Esophagus (tissue), 2 donors: ENCODE results near the gene SLC25A41. TPM values are rescaled to one million over a fixed set of nuclear protein-coding genes. Genes with fewer than 3 reads are reported as not detected.
"Not testable (repeated sequence)": the region's sequence is repeated elsewhere in the genome, so short reads cannot be mapped to it uniquely, and the experiment has no call there.

Source experiments
- H3K27ac ChIP-seq, 2 donors: one replicate each; pipeline ENCODE4 v1.5.1; 2013; ENCODE audit warnings: low read depth in 2 of 2, mild to moderate bottlenecking in 2 of 2, inconsistent platforms in 1 of 2, low read length in 1 of 2, moderate library complexity in 1 of 2
- H3K27me3 ChIP-seq, 2 donors: one replicate each; pipeline ENCODE4 v1.6.1; 2013; ENCODE audit warnings: low read length in 2 of 2, control low read depth in 1 of 2, mild to moderate bottlenecking in 1 of 2; ENCODE audit not compliant: insufficient read depth in 2 of 2, control insufficient read depth in 1 of 2
- H3K36me3 ChIP-seq, 2 donors: one replicate each; pipeline ENCODE4 v1.6.1; 2013; ENCODE audit warnings: low read length in 1 of 2; ENCODE audit not compliant: control insufficient read depth in 2 of 2, insufficient read depth in 2 of 2
- H3K4me1 ChIP-seq, 2 donors: one replicate each; pipeline ENCODE4 v1.6.1; 2013; ENCODE audit warnings: low read length in 1 of 2; ENCODE audit not compliant: control insufficient read depth in 2 of 2, insufficient read depth in 2 of 2
- H3K4me3 ChIP-seq, 2 donors: one replicate each; pipeline ENCODE4 v1.5.1; 2013; ENCODE audit warnings: low read length in 2 of 2, mild to moderate bottlenecking in 2 of 2, low read depth in 1 of 2, moderate library complexity in 1 of 2
- H3K9me3 ChIP-seq, 2 donors: one replicate each; pipeline ENCODE4 v1.6.1; 2013; ENCODE audit warnings: mild to moderate bottlenecking in 2 of 2, low read depth in 1 of 2, low read length in 1 of 2, moderate library complexity in 1 of 2; ENCODE audit not compliant: control insufficient read depth in 2 of 2, insufficient read depth in 1 of 2
- WGBS, 2 donors: extraction: QIAGEN DNeasy Blood & Tissue Kit; methylation state at CpG; one replicate each; pipeline ENCODE4 v1.1.7; 2013; 5-methylcytosine and 5-hydroxymethylcytosine counted together
- polyA plus RNA-seq, 2 donors: library from polyadenylated mRNA; stranded (reverse); fragments of 200-250 nt; gene quantifications; one replicate each; pipeline ENCODE4 v1.2.3, GENCODE V29; 2013
- donor health status: healthy with polysubstance abuse.
- donor health status: Bipolar disorder and iron deficiency.

The SLC25A41 gene
- polyA plus RNA-seq, 2 donors, result 0.36 to 1.4 TPM

DNA sequence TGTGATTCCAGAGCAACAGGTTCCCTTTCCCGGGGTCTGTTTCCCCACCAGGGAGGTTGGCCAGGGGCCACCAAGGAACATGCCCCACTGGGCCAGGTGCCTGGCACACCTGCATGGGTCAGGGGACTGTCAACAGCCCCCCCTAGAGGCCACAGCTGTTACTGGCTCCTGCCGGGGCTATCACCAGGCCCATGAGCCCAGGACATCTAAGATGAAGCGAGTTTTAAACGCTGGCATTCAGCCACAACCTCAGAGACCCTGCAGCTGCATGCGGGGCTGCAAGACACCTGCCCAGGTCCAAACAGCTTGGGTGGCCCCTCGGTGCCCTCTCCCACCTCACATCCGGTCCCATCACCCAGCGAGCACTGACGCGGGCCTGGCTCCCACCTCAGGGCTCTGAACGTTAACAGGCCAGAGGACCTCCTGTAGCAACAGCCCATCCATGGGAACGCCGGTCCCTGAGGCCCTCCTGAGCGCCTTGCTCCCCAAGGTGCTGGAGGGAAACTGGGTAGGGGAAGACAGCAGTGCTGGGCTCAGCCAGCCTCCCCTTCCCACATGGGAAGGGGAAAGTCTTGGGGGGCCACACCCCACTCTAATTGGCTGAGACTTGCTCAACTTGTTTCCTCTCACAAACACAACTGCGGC lies 21.0 kb downstream of the SLC25A41 start:
- peak overlapping the region in 1 of 2 donors; percentile 5 for H3K4me3 ChIP-seq
- 50 to 53% methylated on average over 15 of the region's 15 CpGs for WGBS, 2 donors
- H3K36me3 ChIP-seq, result peaks cover 18 to 32% of the 10 kb centered on the region in 2 donors
- peaks cover 0 to 2% of the 10 kb centered on the region in 2 donors for H3K4me1 ChIP-seq
- no peak overlapping the region for H3K27ac ChIP-seq
- no peaks in the 10 kb centered on the region for H3K27me3 ChIP-seq
- H3K9me3 ChIP-seq, result no peaks in the 10 kb centered on the region

DNA sequence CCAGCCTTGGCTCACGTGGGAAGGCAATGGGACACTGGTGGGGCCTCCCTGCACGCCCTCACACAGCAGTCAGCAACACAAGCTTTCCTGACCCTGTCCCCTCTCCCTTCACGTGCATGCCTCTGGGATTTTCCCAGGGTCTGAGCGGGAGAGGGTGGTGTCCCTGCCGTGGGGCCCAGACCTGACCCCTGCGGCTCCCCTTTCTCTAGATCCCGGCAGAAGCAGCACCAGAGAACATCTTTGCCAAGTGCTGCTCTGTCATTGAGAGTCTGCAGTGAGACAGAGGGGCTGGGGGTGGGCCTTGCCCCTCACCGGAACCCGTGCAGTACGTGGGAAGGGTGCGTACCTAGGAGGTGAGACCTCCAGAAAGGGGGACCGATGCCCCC lies 21.5 kb downstream of the SLC25A41 start:
- 62 to 71% methylated on average over 12 of the region's 12 CpGs for WGBS, 2 donors

DNA sequence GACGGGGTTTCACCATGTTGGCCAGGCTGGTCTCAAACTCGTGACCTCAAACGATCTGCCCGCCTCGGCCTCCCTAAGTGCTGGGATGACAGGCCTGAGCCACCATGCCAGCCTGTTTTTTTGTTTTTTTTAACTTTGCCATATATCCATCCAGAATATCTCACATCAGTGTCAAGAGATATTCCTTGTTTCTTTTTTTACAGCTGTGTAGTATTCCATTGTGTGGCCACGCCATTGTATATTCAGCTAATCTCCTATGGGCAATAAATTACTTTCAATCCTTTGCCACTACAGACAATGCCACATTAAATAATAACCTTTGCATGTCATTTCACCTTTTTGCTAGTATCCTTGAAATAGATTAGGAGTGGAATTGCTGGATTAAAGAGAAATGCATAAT lies 24.2 kb downstream of the SLC25A41 start:
- WGBS, 2 donors, result 88 to 89% methylated on average over 6 of the region's 6 CpGs
- Histone ChIP-seq H3K36me3 (peaks cover 0 to 3% of the 10 kb centered on the region in 2 donors), H3K27me3 (no peaks in the 10 kb centered on the region), H3K27ac (no peak overlapping the region), H3K4me1 (peaks cover 0 to 2% of the 10 kb centered on the region in 2 donors), H3K9me3 (no peaks in the 10 kb centered on the region), H3K4me3 (no peak overlapping the region)

More for the DNA sequence above, 21.5 kb downstream of the SLC25A41 start:
- H3K36me3 ChIP-seq, result peaks cover 18 to 27% of the 10 kb centered on the region in 2 donors
- no peaks in the 10 kb centered on the region for H3K27me3 ChIP-seq
- no peaks in the 10 kb centered on the region for H3K9me3 ChIP-seq
- H3K4me1 ChIP-seq, result peaks cover 0 to 2% of the 10 kb centered on the region in 2 donors
- H3K27ac ChIP-seq, result no peak overlapping the region
- no peak overlapping the region for H3K4me3 ChIP-seq

DNA sequence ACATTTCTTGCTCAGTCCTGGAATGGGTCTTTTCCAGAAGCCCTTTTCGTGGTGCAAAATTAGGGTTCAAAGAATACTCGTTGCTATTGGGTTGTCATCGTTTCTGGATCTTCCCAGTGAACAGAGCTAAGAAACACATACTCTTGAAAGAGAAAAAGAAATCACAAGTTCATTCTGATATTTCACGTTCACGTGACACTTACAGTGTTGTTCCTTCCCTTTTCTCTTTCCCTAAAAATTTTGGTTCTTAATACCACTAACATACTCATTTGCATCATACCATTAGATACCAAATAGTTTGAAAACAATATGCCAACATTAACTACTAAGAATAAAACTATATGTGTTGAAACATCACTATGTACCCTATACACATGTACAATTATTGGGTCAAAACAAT lies 27.2 kb downstream of the SLC25A41 start:
- Histone ChIP-seq H3K27ac (no peak overlapping the region), H3K36me3 (no peaks in the 10 kb centered on the region), H3K4me3 (no peak overlapping the region), H3K9me3 (no peaks in the 10 kb centered on the region), H3K4me1 (no peaks in the 10 kb centered on the region), H3K27me3 (no peaks in the 10 kb centered on the region)
- 80 to 81% methylated on average over 5 of the region's 5 CpGs for WGBS, 2 donors

DNA sequence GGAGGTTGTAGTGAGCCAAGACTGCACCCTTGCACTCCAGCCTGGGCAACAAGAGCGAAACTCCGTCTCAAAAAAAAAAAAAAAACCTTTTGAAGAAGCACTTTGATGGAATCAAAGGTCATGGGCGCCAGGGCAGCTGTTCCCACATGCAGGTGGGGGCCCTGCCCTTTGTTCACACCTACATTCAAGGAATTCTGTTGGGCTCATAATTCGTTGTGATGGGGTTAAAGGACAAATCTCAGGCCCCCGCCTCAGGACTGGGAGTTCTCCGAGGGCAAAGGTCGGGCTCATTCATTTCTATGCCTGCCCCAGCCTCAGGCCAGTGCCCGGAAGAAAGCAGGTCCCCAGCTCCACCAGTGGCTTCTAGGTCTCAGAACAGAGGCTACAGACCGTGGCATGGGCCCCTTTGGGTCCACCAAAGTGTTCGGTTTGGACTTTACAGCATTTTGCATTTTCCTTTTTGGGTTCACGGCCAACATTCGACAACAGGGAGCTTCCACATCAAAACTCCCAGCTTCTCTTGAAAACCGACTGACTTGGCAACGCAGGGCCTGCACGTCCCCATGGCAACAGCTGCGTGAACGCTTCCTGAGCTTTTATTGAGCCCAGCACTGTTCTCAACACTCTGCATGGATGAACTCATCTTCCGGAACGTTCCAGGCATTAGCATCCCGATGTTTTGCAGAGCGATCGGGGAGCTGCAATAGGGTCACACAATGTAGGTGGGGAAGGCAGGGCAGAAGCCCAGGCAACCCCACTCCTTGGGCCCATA lies 30.5 kb downstream of the SLC25A41 start:
- no peaks in the 10 kb centered on the region for H3K27me3 ChIP-seq
- 48 to 57% methylated on average over 22 of the region's 22 CpGs for WGBS, 2 donors
- H3K27ac ChIP-seq, result no peak overlapping the region
- no peak overlapping the region for H3K4me3 ChIP-seq
- no peaks in the 10 kb centered on the region for H3K4me1 ChIP-seq
- no peaks in the 10 kb centered on the region for H3K9me3 ChIP-seq
- no peaks in the 10 kb centered on the region for H3K36me3 ChIP-seq

DNA sequence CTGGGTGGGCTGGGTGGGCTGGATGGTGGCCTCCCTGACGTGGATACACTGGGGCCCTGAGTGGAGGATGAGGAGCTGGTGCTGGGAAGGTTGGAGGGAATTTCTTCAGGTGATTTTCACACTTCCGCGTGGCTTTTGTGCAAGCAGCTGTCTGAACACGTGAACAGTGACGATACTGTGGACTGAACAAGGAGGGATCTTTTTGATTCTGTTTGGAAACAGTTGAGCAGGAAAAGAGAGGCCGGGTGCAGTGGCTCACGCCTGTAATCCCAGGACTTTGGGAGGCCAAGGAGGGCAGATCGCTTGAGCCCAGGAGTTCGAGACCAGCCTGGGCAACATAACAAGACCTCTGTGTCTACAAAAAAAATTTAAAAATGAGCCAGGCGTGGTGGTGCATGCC lies 31.5 kb downstream of the SLC25A41 start:
- Histone ChIP-seq H3K27me3 (no peaks in the 10 kb centered on the region), H3K36me3 (no peaks in the 10 kb centered on the region), H3K4me1 (no peaks in the 10 kb centered on the region), H3K4me3 (no peak overlapping the region), H3K9me3 (no peaks in the 10 kb centered on the region), H3K27ac (no peak overlapping the region)
- 76 to 82% methylated on average over 10 of the region's 10 CpGs for WGBS, 2 donors

DNA sequence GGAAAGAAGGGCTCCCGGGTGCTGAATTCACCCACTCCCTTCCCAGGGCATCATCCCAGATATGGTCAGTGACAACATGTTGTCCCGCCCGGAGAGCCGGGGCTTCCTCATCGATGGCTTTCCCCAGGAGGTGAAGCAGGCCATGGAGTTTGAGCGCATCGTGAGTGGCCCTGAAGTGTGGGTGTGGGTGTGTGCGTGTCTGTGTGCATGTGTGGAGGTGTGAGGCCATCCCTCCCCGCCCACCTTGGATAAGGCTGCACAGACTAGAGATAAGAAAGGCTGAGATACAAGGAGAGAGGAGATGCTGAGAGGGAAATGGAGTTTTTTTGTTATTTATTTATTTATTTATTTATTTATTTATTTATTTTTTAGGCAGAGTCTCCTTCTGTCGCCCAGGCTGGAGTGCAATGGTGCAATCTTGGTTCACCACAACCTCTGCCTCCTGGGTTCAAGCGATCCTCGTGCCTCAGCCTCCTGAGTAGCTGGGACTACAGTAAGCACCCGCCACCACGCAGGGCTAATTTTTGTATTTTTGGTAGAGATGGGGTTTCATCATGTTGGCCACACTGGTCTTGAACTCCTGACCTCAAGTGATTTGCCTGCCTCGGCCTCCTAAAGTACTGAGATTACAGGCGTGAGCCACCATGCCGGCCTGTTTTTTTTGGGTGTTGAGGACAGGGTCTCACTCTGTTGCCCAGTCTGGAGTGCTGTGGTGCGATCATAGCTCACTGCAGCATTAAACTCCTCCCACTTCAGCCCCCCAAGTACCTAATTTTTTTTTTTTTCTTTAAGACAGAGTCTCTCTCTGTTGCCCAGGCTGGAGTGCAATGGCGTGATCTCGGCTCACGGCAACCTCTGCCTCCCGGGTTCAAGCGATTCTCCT lies 33.3 kb downstream of the SLC25A41 start:
- WGBS, 2 donors, result 87 to 93% methylated on average over 23 of the region's 23 CpGs

DNA sequence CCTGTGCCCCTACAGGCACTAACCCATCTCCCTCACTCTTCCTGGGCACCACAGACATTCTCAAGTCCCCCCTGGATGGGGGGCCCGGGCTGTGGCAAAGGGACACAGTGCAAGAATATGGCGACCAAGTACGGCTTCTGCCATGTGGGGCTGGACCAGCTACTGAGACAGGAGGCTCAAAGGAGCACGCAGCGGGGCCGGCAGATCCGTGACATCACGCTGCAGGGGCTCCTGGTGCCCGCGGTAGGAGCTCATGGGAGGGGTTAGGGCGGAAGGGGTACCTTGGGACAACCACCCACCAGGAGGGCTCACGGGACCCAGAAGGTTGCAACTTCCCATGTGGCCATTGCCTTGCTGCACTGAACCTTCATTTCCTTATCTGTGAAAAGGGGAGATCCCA lies 37.3 kb downstream of the SLC25A41 start:
- Histone ChIP-seq H3K9me3 (no peaks in the 10 kb centered on the region), H3K4me3 (no peak overlapping the region), H3K27me3 (no peaks in the 10 kb centered on the region), H3K27ac (no peak overlapping the region), H3K36me3 (no peaks in the 10 kb centered on the region), H3K4me1 (peaks cover 5 to 8% of the 10 kb centered on the region in 2 donors)
- 93 to 94% methylated on average over 12 of the region's 12 CpGs for WGBS, 2 donors

More for the DNA sequence above, 33.3 kb downstream of the SLC25A41 start:
- H3K9me3 ChIP-seq, H3K4me1 ChIP-seq, H3K4me3 ChIP-seq, H3K27ac ChIP-seq, H3K36me3 ChIP-seq, H3K27me3 ChIP-seq: not testable (repeated sequence)

DNA sequence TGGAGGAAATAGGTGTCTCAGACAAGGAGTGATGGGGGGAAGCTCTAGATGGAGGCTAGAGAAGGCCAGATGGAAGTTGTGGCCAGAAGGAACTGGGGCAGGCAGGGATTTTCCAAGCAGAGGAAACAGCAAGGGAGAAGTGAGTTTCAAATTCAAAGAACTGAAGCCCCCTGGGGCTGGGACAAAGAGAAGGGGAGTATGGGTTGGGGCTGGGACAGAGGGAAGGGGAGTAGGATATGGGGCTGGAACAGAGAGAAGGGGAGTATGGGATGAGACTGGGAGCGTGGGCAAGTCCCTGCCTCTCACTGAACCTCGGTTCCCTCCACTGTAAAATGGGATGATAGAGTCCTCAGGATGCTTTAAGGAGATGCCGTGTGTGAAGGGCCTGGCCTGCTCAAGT lies 38.7 kb downstream of the SLC25A41 start:
- Histone ChIP-seq H3K27ac (no peak overlapping the region), H3K4me1 (peaks cover 5 to 8% of the 10 kb centered on the region in 2 donors), H3K9me3 (no peaks in the 10 kb centered on the region), H3K27me3 (no peaks in the 10 kb centered on the region), H3K4me3 (no peak overlapping the region), H3K36me3 (no peaks in the 10 kb centered on the region)
- 90 to 98% methylated on average over 3 of the region's 3 CpGs for WGBS, 2 donors
